Measurements from ENCODE around the gene NOC3L.

Gene NOC3L

GRCh38 chr10:94409021-94409657, 46.4 kb upstream of the NOC3L start:
- H3K9me3 ChIP-seq (replicated peaks; ENCODE audit: insufficient read depth, low read length): no peaks in the 10 kb centered on the region
- H3K4me2 ChIP-seq (ENCODE audit: low read depth, low read length): no peak overlapping the region
- peaks cover 26% of the 10 kb centered on the region for H3K4me1 ChIP-seq (ENCODE audit: low read length)
- H3K27ac ChIP-seq (ENCODE audit: low read length): no peak overlapping the region
- TF ChIP-seq CTCF (IDR thresholded peaks at IDR 0.05; ENCODE audit: low read length): no peak
- TF ChIP-seq EZH2phosphoT487 (IDR thresholded peaks at IDR 0.05; ENCODE audit: low read length): no peak
- TF ChIP-seq EZH2 (optimal IDR thresholded peaks at IDR 0.05; ENCODE audit: low read depth, low read length): no peak
- DNase-seq: no peak
- H3K9me2 ChIP-seq (replicated peaks; ENCODE audit: insufficient read depth, low read length): no peaks in the 10 kb centered on the region
- H3K27me3 ChIP-seq (replicated peaks; ENCODE audit: insufficient read depth, low read length): no peaks in the 10 kb centered on the region
- H3K9ac ChIP-seq (ENCODE audit: low read length): no peak overlapping the region
- H3F3A ChIP-seq (ENCODE audit: insufficient read depth, low read length): peaks cover 1% of the 10 kb centered on the region; the same call in 1 of the 2 replicates
- H3K4me3 ChIP-seq (ENCODE audit: low read length): no peak overlapping the region
- no peaks in the 10 kb centered on the region for H4K20me1 ChIP-seq (ENCODE audit: insufficient read depth, low read length)
- peaks cover 98% of the 10 kb centered on the region for H3K79me2 ChIP-seq (ENCODE audit: low read length)
- no peaks in the 10 kb centered on the region for H3K36me3 ChIP-seq (replicated peaks; ENCODE audit: insufficient read depth, low read length)
- no peak overlapping the region for H2AFZ ChIP-seq (ENCODE audit: low read length)

DNA sequence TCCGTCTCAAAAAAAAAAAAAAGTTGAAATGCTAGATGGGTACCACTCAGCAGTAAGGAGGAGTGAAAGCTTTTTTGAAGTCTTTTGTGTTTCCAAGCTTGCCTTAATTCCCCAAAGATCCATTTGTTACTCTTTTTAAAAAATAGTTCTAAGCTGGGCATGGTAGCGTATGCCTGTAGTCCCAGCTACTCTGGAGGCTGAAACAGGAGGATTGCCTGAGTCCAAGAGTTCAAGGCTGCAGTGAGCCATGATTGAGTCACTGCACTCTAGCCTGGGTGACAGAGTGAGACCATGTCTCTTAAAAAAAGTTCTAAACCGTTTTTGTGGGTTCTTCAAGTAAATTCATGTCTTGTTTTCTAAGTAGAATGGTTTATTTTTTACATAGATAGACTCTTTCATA, 44.9 kb upstream of the NOC3L start:
- H3K36me3 ChIP-seq (replicated peaks; ENCODE audit: insufficient read depth, low read length): no peaks in the 10 kb centered on the region
- no peak for DNase-seq
- H3K4me1 ChIP-seq (ENCODE audit: low read length): peaks cover 15% of the 10 kb centered on the region
- no peak for TF ChIP-seq EZH2 (optimal IDR thresholded peaks at IDR 0.05; ENCODE audit: low read depth, low read length)
- TF ChIP-seq CTCF (IDR thresholded peaks at IDR 0.05; ENCODE audit: low read length): no peak
- TF ChIP-seq EZH2phosphoT487 (IDR thresholded peaks at IDR 0.05; ENCODE audit: low read length): no peak
- H3K9ac ChIP-seq (ENCODE audit: low read length): no peak overlapping the region
- H3K27ac ChIP-seq (ENCODE audit: low read length): no peak overlapping the region
- H3K4me2 ChIP-seq (ENCODE audit: low read depth, low read length): no peak overlapping the region
- no peaks in the 10 kb centered on the region for H4K20me1 ChIP-seq (ENCODE audit: insufficient read depth, low read length)
- H2AFZ ChIP-seq (ENCODE audit: low read length): no peak overlapping the region
- no peaks in the 10 kb centered on the region for H3K27me3 ChIP-seq (replicated peaks; ENCODE audit: insufficient read depth, low read length)
- no peaks in the 10 kb centered on the region for H3K9me2 ChIP-seq (replicated peaks; ENCODE audit: insufficient read depth, low read length)
- peaks cover 96% of the 10 kb centered on the region for H3K79me2 ChIP-seq (ENCODE audit: low read length)
- H3K9me3 ChIP-seq (replicated peaks; ENCODE audit: insufficient read depth, low read length): no peaks in the 10 kb centered on the region
- H3K4me3 ChIP-seq (ENCODE audit: low read length): no peak overlapping the region
- peaks cover 10% of the 10 kb centered on the region for H3F3A ChIP-seq (ENCODE audit: insufficient read depth, low read length)

- no peaks in the 10 kb centered on the region for H3K36me3 ChIP-seq (replicated peaks; ENCODE audit: insufficient read depth, low read length)
- no peak overlapping the region for H2AFZ ChIP-seq (ENCODE audit: low read length)
- no peaks in the 10 kb centered on the region for H3K9me3 ChIP-seq (replicated peaks; ENCODE audit: insufficient read depth, low read length)
- DNase-seq: no peak
- H3K9me2 ChIP-seq (replicated peaks; ENCODE audit: insufficient read depth, low read length): no peaks in the 10 kb centered on the region
- 0 out of 2 replicates have a peak overlapping the region, but pooled peaks have one; percentile 5 for H3K4me2 ChIP-seq (ENCODE audit: low read depth, low read length)
- TF ChIP-seq CTCF (IDR thresholded peaks at IDR 0.05; ENCODE audit: low read length) (no peak), EZH2 (optimal IDR thresholded peaks at IDR 0.05; ENCODE audit: low read depth, low read length) (no peak), EZH2phosphoT487 (IDR thresholded peaks at IDR 0.05; ENCODE audit: low read length) (no peak)
- no peaks in the 10 kb centered on the region for H4K20me1 ChIP-seq (ENCODE audit: insufficient read depth, low read length)
- no peaks in the 10 kb centered on the region for H3K27me3 ChIP-seq (replicated peaks; ENCODE audit: insufficient read depth, low read length)
- H3K27ac ChIP-seq (ENCODE audit: low read length): no peak overlapping the region
- H3F3A ChIP-seq (ENCODE audit: insufficient read depth, low read length): peaks cover 11% of the 10 kb centered on the region
- no peak overlapping the region for H3K9ac ChIP-seq (ENCODE audit: low read length)
- peaks cover 12% of the 10 kb centered on the region for H3K4me1 ChIP-seq (ENCODE audit: low read length)
- H3K4me3 ChIP-seq (ENCODE audit: low read length): no peak overlapping the region
- peaks cover 73% of the 10 kb centered on the region for H3K79me2 ChIP-seq (ENCODE audit: low read length)
These were observed 42.7 kb upstream of the NOC3L start for GRCh38 chr10:94405406-94405805.
